GM18511 (cell line): ENCODE results near the gene FLNB.
"Not testable (repeated sequence)": the region's sequence is repeated elsewhere in the genome, so short reads cannot be mapped to it uniquely, and the experiment has no call there.

ENCODE experiments used
- ATAC-seq: cut with Tn5 transposase; IDR thresholded peaks from one replicate; pipeline ENCODE4 v1.9.1; 2021; ENCODE audit warnings: mild to moderate bottlenecking, moderate library complexity; ENCODE audit not compliant: unreplicated experiment

The FLNB gene

GRCh38 chr3:57981483-57982087 lies 26.6 kb upstream of the FLNB start:
- ATAC-seq = no peak

- no peak for ATAC-seq
Measured at GRCh38 chr3:57982561-57983243, 25.5 kb upstream of the FLNB start.

- ATAC-seq = peak; percentile 96
Measured at GRCh38 chr3:57983734-57984518, 24.3 kb upstream of the FLNB start.

- no peak for ATAC-seq
Measured at GRCh38 chr3:57985176-57985983, 22.8 kb upstream of the FLNB start.

- no peak for ATAC-seq
Measured at GRCh38 chr3:57985984-57986246, 22.3 kb upstream of the FLNB start.

GRCh38 chr3:57986261-57986660 lies 22.0 kb upstream of the FLNB start:
- no peak for ATAC-seq

- not testable (repeated sequence) for ATAC-seq
Measured at GRCh38 chr3:57989198-57989597, 19.0 kb upstream of the FLNB start.

GRCh38 chr3:57989646-57990045 lies 18.6 kb upstream of the FLNB start:
- ATAC-seq = no peak

- ATAC-seq = no peak
Measured at GRCh38 chr3:57992452-57993213, 15.6 kb upstream of the FLNB start.

- ATAC-seq = peak; percentile 66
Measured at GRCh38 chr3:57998366-57999283, 9.6 kb upstream of the FLNB start.

GRCh38 chr3:57999417-58000115 lies 8.7 kb upstream of the FLNB start:
- no peak for ATAC-seq

GRCh38 chr3:58000306-58001085 lies 7.7 kb upstream of the FLNB start:
- ATAC-seq = no peak

- ATAC-seq = no peak
Measured at GRCh38 chr3:58001086-58001467, 7.1 kb upstream of the FLNB start.

- no peak for ATAC-seq
Measured at GRCh38 chr3:58001979-58002378, 6.2 kb upstream of the FLNB start.

GRCh38 chr3:58003093-58003492 lies 5.1 kb upstream of the FLNB start:
- no peak for ATAC-seq

- ATAC-seq = no peak
Measured at GRCh38 chr3:58004973-58005372, 3.2 kb upstream of the FLNB start.

GRCh38 chr3:58005669-58006068 lies 2.6 kb upstream of the FLNB start:
- no peak for ATAC-seq

- ATAC-seq = no peak
Measured at GRCh38 chr3:58006661-58007060, 1.6 kb upstream of the FLNB start.
